HepG2 (cell line): ENCODE measurements around the gene MUC4. TPM values are rescaled to one million over a fixed set of nuclear protein-coding genes. Genes with fewer than 3 reads are reported as not detected.

ENCODE experiments used
- DPF2 ChIP-seq: sonication (generic); formaldehyde crosslinking; IDR thresholded peaks from 2 replicates; pipeline ENCODE4 v1.4.0; 2020; ENCODE audit warnings: mild to moderate bottlenecking, low read depth, missing genetic modification reagents, borderline replicate concordance
- DR1 ChIP-seq: sonication (generic); formaldehyde crosslinking; IDR thresholded peaks from 2 replicates; pipeline ENCODE4 v1.8.0; 2021; ENCODE audit warnings: mild to moderate bottlenecking, missing genetic modification reagents, inconsistent platforms
- KLF16 ChIP-seq, 2 experiments: sonication (generic) in 1 of 2; formaldehyde crosslinking in 1 of 2; IDR thresholded peaks; 2 replicates each; pipeline versions ENCODE4 v1.6.1 to v1.8.0; 2016 to 2023; ENCODE audit warnings: missing genetic modification reagents in 2 of 2, missing compliant biosample characterization in 1 of 2
- MED1 ChIP-seq: sonication (generic); formaldehyde crosslinking; IDR thresholded peaks from 2 replicates; pipeline ENCODE4 v1.4.0; 2020; ENCODE audit warnings: missing genetic modification reagents
- MTA3 ChIP-seq: sonication (generic); formaldehyde crosslinking; IDR thresholded peaks from 2 replicates; pipeline ENCODE4 v1.4.0; 2020; ENCODE audit warnings: missing genetic modification reagents
- PPARG ChIP-seq: conservative IDR thresholded peaks from 2 replicates; pipeline ENCODE4 v1.6.1; 2016; ENCODE audit warnings: missing biosample characterization, missing genetic modification reagents
- RAD21 ChIP-seq: fragments of 450-650 bp; formaldehyde crosslinking; IDR thresholded peaks from 2 replicates; pipeline ENCODE4 v1.5.0; 2020; ENCODE audit warnings: mild to moderate bottlenecking
- SMAD3 ChIP-seq: sonication (generic); formaldehyde crosslinking; IDR thresholded peaks from 2 replicates; pipeline ENCODE4 v1.4.0; 2020; ENCODE audit warnings: missing genetic modification reagents
- SMYD3 ChIP-seq: sonication (generic); formaldehyde crosslinking; IDR thresholded peaks from 2 replicates; pipeline ENCODE4 v1.8.1; 2023; ENCODE audit warnings: mild to moderate bottlenecking, missing genetic modification reagents
- ZBTB38 ChIP-seq: sonication (generic); formaldehyde crosslinking; IDR thresholded peaks from 2 replicates; pipeline ENCODE4 v1.5.1; 2020; ENCODE audit warnings: mild to moderate bottlenecking, missing genetic modification reagents
- ZFP37 ChIP-seq: sonication (generic); formaldehyde crosslinking; IDR thresholded peaks from 2 replicates; pipeline ENCODE4 v1.4.0; 2020; ENCODE audit warnings: missing genetic modification reagents, borderline replicate concordance
- ZKSCAN8 ChIP-seq: IDR thresholded peaks from 2 replicates; pipeline ENCODE4 v1.6.1; 2016; ENCODE audit warnings: borderline replicate concordance, missing genetic modification reagents, missing compliant biosample characterization
- ZNF160 ChIP-seq: sonication (generic); formaldehyde crosslinking; IDR thresholded peaks from 2 replicates; pipeline ENCODE4 v1.8.0; 2022; ENCODE audit warnings: mild to moderate bottlenecking, inconsistent platforms, missing genetic modification reagents
- ZNF451 ChIP-seq: sonication (generic); formaldehyde crosslinking; IDR thresholded peaks from 2 replicates; pipeline ENCODE4 v1.5.0; 2020; ENCODE audit warnings: mild to moderate bottlenecking, missing genetic modification reagents
- ZNF530 ChIP-seq: sonication (generic); formaldehyde crosslinking; IDR thresholded peaks from 2 replicates; pipeline ENCODE4 v1.5.0; 2020; ENCODE audit warnings: low read depth, mild to moderate bottlenecking, missing genetic modification reagents
- ZNF558 ChIP-seq: sonication (generic); formaldehyde crosslinking; IDR thresholded peaks from 2 replicates; pipeline ENCODE4 v1.9.0; 2022; ENCODE audit warnings: mild to moderate bottlenecking, missing genetic modification reagents, borderline replicate concordance
- ZNF709 ChIP-seq: sonication (generic); formaldehyde crosslinking; IDR thresholded peaks from 2 replicates; pipeline ENCODE4 v1.5.0; 2020; ENCODE audit warnings: mild to moderate bottlenecking, missing genetic modification reagents
- ZSCAN21 ChIP-seq: sonication (generic); formaldehyde crosslinking; IDR thresholded peaks from 2 replicates; pipeline ENCODE4 v1.8.0; 2022; ENCODE audit warnings: mild to moderate bottlenecking, missing genetic modification reagents, moderate library complexity, borderline replicate concordance
- polyA plus RNA-seq, 8 experiments: library from polyadenylated mRNA; depleted of rRNA in 3 of 8; stranded (reverse) in 7 of 8; unstranded in 1 of 8; fragments of >200 nt; fragmentation: Illumina TruSeq in 4 of 8; extraction: Trizol in 4 of 8; gene quantifications; 2 replicates each; pipeline versions ENCODE4 v1.2.1 to v1.2.3, GENCODE V29; 2011 to 2016; ENCODE audit warnings: low read depth in 4 of 8, missing spikeins in 1 of 8, mixed read lengths in 1 of 8; ENCODE audit not compliant: insufficient read depth in 1 of 8
- total RNA-seq, 5 experiments: library from RNA; depleted of rRNA; stranded (reverse); fragments of >200 nt; fragmentation: Illumina TruSeq; extraction: Trizol; gene quantifications; 2 replicates each; pipeline ENCODE4 v1.2.3, GENCODE V29; 2016; ENCODE audit warnings: low read depth in 1 of 5
- TF ChIP-seq, protein P1 (sequence below): sonication (generic); formaldehyde crosslinking; conservative IDR thresholded peaks from 2 replicates; pipeline ENCODE4 v1.4.0; 2020; ENCODE audit warnings: missing genetic modification reagents
- TF ChIP-seq, protein P2 (sequence below): sonication (generic); formaldehyde crosslinking; IDR thresholded peaks from 2 replicates; pipeline ENCODE4 v1.5.1; 2020; ENCODE audit warnings: mild to moderate bottlenecking, missing genetic modification reagents, borderline replicate concordance
- TF ChIP-seq, protein P3 (sequence below): conservative IDR thresholded peaks from 2 replicates; pipeline ENCODE4 v1.6.1; 2018; ENCODE audit warnings: missing genetic modification reagents
- TF ChIP-seq, protein P4 (sequence below): sonication (generic); formaldehyde crosslinking; IDR thresholded peaks from 2 replicates; pipeline ENCODE4 v1.5.0; 2020; ENCODE audit warnings: missing genetic modification reagents

The MUC4 gene
- total and polyA plus RNA-seq, 2 of the 13 experiments (the other 11 are each of a cell fraction or from before 2014, with no cell fraction given) = not detected

DNA sequence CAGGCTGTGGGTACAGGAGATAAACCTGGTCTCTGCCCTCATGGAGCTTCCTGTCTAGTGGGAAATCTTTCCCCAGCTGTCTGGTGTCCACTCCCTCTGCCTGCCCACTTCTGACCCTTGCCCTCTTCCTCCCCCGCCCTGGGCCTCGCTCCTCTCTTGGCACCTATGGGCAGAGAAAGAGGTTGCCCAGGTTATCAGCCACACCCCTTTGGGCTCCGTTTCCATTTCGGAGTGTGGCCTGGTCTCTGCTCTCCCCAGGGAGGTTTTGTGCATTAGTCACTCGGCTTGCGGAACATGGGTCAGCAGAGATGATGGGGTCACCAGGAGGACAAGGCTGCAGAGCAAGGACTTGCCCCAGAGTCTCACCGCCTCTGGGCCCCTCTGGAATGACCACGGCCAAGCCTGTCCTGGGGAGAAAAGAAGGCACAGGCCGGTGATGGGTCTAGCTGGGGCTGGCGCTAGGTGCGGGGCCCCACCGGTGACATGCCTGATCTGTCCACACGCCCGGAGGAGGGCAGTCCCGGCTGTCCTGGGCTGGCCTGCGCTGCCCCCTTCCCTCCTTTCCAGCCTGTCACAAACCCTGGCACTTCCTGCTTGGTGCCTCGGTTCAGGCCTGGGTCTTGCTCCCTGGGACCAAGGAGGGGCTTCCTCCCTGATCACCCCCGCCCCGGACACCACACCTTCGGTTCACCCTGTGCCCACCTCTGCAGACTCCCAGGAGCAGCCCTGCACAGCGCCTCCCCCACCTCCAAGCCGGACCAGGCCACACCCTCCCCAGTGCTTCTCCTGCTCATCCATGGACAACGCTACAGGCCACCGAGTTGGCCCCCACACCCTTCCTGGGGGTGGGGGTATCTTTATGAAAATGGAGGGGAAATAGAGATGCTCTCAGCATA lies 35.6 kb upstream of the MUC4 start (continued):
- no peak for TF ChIP-seq ZNF160
- TF ChIP-seq ZBTB38 (CRISPR knock-in tag) = no peak
- TF ChIP-seq SMYD3 (CRISPR knock-in tag) = no peak
- no peak for TF ChIP-seq ZNF451 (CRISPR knock-in tag)
- TF ChIP-seq PPARG (CRISPR knock-in tag) = no peak
- TF ChIP-seq, protein P1, sequence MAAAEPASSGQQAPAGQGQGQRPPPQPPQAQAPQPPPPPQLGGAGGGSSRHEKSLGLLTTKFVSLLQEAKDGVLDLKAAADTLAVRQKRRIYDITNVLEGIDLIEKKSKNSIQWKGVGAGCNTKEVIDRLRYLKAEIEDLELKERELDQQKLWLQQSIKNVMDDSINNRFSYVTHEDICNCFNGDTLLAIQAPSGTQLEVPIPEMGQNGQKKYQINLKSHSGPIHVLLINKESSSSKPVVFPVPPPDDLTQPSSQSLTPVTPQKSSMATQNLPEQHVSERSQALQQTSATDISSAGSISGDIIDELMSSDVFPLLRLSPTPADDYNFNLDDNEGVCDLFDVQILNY (CRISPR knock-in tag) = no peak
- TF ChIP-seq, protein P2, sequence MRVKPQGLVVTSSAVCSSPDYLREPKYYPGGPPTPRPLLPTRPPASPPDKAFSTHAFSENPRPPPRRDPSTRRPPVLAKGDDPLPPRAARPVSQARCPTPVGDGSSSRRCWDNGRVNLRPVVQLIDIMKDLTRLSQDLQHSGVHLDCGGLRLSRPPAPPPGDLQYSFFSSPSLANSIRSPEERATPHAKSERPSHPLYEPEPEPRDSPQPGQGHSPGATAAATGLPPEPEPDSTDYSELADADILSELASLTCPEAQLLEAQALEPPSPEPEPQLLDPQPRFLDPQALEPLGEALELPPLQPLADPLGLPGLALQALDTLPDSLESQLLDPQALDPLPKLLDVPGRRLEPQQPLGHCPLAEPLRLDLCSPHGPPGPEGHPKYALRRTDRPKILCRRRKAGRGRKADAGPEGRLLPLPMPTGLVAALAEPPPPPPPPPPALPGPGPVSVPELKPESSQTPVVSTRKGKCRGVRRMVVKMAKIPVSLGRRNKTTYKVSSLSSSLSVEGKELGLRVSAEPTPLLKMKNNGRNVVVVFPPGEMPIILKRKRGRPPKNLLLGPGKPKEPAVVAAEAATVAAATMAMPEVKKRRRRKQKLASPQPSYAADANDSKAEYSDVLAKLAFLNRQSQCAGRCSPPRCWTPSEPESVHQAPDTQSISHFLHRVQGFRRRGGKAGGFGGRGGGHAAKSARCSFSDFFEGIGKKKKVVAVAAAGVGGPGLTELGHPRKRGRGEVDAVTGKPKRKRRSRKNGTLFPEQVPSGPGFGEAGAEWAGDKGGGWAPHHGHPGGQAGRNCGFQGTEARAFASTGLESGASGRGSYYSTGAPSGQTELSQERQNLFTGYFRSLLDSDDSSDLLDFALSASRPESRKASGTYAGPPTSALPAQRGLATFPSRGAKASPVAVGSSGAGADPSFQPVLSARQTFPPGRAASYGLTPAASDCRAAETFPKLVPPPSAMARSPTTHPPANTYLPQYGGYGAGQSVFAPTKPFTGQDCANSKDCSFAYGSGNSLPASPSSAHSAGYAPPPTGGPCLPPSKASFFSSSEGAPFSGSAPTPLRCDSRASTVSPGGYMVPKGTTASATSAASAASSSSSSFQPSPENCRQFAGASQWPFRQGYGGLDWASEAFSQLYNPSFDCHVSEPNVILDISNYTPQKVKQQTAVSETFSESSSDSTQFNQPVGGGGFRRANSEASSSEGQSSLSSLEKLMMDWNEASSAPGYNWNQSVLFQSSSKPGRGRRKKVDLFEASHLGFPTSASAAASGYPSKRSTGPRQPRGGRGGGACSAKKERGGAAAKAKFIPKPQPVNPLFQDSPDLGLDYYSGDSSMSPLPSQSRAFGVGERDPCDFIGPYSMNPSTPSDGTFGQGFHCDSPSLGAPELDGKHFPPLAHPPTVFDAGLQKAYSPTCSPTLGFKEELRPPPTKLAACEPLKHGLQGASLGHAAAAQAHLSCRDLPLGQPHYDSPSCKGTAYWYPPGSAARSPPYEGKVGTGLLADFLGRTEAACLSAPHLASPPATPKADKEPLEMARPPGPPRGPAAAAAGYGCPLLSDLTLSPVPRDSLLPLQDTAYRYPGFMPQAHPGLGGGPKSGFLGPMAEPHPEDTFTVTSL = no peak
- TF ChIP-seq, protein P3, sequence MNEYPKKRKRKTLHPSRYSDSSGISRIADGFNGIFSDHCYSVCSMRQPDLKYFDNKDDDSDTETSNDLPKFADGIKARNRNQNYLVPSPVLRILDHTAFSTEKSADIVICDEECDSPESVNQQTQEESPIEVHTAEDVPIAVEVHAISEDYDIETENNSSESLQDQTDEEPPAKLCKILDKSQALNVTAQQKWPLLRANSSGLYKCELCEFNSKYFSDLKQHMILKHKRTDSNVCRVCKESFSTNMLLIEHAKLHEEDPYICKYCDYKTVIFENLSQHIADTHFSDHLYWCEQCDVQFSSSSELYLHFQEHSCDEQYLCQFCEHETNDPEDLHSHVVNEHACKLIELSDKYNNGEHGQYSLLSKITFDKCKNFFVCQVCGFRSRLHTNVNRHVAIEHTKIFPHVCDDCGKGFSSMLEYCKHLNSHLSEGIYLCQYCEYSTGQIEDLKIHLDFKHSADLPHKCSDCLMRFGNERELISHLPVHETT (CRISPR knock-in tag) = no peak
- peak; percentile 49; the same call in 1 of the 2 replicates for TF ChIP-seq MED1 (CRISPR knock-in tag)
- no peak for TF ChIP-seq SMAD3 (CRISPR knock-in tag)
- no peak for TF ChIP-seq ZNF530 (CRISPR knock-in tag)
- TF ChIP-seq ZNF558 (CRISPR knock-in tag) = no peak
- TF ChIP-seq DR1 (CRISPR knock-in tag) = no peak
- TF ChIP-seq, protein P4, sequence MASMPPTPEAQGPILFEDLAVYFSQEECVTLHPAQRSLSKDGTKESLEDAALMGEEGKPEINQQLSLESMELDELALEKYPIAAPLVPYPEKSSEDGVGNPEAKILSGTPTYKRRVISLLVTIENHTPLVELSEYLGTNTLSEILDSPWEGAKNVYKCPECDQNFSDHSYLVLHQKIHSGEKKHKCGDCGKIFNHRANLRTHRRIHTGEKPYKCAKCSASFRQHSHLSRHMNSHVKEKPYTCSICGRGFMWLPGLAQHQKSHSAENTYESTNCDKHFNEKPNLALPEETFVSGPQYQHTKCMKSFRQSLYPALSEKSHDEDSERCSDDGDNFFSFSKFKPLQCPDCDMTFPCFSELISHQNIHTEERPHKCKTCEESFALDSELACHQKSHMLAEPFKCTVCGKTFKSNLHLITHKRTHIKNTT = no peak
- no peak for TF ChIP-seq ZNF709 (CRISPR knock-in tag)
- no peak for TF ChIP-seq ZFP37 (CRISPR knock-in tag)
- no peak for TF ChIP-seq ZKSCAN8 (CRISPR knock-in tag)
- TF ChIP-seq MTA3 = no peak
- no peak for TF ChIP-seq RAD21 (CRISPR knock-in tag)
- no peak for TF ChIP-seq KLF16 (CRISPR knock-in tag; IDR thresholded peaks at IDR 0.05)
- TF ChIP-seq DPF2 (CRISPR knock-in tag) = no peak
- TF ChIP-seq ZSCAN21 (CRISPR knock-in tag) = no peak
